LNCAP (cell line): Measurements from ENCODE around the gene AHRR.

ENCODE experiments used
- TF ChIP-seq, protein P1 (sequence below): fragments of 450-650 bp; IDR thresholded peaks from 2 replicates; pipeline ENCODE4 v1.5.1; 2017; ENCODE audit warnings: mild to moderate bottlenecking

The AHRR gene

DNA sequence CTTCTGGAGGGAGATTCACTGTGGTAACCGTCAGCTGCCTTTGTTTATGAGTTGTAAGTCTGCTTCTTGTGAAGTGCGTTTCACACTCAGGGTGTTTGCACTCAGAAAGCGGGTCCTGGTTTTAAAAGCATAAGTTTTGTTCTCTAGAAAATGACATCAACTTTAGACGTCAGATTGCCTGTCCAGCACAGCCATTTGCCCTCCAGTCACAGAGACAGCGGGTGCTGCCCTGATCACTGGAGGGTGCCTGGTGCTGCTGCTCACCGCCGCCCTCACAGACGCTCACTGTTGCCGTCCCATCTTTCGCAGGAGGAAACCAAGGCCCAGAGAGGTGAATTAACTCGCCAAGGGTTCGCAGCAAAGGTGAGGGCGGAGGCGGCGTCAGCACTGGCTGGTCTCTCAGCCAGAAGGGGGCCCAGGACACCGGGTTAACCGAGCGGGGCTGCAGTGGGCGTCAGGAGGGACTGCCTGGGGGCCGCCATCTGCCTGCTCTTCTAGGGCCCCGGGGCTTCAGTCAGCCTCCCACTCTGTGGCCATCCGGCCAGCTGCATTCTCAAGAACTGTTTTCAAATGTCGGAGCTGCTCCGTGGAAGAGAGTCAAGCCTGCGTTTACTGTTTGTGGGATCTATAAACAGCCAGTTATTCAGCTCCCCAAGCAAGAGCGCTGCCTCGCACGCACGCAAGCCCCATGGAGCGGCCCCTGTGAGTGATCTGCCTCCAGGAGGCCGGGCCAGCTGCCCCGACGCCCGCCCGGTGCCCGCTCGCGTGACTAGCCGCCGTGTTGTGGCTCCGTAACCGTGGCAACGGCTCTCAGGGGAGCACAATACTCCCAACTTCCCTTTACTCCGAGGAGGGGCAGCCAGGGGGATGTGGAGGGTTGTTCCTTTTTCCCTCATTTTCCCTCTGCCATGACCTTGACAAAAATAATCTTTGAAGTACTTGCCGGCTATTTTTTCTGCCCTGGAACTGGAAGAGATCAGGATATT, 78.1 kb downstream of the AHRR start:
- TF ChIP-seq, protein P1, sequence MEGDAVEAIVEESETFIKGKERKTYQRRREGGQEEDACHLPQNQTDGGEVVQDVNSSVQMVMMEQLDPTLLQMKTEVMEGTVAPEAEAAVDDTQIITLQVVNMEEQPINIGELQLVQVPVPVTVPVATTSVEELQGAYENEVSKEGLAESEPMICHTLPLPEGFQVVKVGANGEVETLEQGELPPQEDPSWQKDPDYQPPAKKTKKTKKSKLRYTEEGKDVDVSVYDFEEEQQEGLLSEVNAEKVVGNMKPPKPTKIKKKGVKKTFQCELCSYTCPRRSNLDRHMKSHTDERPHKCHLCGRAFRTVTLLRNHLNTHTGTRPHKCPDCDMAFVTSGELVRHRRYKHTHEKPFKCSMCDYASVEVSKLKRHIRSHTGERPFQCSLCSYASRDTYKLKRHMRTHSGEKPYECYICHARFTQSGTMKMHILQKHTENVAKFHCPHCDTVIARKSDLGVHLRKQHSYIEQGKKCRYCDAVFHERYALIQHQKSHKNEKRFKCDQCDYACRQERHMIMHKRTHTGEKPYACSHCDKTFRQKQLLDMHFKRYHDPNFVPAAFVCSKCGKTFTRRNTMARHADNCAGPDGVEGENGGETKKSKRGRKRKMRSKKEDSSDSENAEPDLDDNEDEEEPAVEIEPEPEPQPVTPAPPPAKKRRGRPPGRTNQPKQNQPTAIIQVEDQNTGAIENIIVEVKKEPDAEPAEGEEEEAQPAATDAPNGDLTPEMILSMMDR, result no peak

DNA sequence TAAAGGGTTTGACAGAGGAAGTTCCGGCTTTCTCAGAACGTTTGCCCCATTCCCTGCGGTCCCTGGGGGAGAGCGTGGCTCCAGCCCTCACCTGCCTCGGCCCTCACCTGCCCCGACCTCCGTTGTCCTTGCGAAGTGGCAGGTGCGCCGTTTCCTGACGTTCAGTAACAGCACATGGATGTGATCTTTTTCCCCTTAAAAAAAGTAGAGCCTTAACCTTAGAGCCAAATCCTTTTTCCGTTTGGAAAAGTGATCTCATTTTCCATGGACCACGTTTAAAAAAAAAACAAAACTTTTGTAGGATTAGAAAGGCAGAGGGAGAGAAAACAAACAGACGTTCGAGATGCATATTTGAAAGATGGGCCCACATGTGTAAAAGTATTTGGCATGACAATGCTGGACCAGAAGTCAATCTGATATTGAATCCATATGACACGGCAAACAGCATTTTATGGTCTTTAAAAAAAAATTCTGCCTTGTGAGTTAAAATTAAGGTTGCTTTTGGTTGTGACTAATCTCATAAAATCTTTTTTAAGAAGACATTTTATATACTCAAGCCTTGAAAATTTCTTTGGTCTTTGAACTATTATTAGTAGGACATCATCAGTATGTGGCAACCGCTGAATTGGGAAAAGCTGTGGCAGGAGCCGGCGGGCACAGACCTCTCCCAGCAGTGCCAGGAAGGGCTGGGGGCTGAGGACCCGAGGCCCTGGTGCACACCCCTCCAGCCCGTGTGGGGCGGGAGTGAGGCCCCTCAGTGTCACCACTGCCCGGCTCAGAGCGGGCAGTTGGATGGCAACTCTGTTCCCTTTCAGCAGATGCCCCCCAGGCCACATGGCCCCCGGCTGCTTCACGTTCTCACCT, 79.0 kb downstream of the AHRR start:
- TF ChIP-seq, protein P1, result no peak

DNA sequence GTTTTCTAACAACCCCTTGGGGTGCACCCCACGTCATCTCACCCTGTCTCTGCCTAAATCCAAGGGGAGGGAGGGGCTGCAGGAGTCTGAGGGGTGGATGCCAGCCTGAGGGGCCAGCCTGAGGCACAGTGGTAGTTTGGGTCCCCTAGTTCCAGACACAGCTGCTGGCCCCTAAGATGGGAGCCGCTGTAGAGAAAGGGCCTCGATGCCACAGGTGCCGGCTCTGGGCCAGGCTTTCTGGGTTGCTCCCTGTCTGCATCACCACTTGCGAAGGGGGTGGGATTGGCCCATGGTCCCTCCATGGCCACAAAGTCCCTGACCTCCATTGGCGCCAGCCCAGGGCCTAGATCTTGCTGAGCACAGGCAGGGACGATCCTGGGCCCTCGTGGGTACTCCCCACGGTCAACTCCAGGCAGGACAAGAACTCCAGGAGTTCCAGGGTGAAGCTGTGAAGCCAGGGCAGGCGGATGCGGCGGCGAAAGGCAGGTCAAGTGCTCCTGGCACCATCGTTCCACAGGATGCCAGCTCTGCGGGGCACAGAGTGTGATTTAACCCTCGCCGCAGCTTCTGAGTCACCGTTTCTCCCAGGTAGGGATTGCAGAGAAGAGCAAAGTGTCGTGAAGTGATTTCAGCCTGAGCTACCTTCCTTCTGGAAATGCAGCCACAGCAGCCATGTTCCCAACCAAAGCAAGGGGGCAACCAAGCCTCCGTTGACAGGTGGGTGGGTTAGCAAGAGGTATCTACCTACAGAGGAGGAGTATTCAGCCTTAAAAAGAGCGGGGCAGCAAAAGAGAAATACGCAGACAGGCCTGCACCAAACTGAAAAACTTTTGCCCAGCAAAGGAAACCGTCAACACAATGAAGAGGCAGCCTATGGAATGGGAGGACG, 79.9 kb downstream of the AHRR start:
- TF ChIP-seq, protein P1, result no peak

DNA sequence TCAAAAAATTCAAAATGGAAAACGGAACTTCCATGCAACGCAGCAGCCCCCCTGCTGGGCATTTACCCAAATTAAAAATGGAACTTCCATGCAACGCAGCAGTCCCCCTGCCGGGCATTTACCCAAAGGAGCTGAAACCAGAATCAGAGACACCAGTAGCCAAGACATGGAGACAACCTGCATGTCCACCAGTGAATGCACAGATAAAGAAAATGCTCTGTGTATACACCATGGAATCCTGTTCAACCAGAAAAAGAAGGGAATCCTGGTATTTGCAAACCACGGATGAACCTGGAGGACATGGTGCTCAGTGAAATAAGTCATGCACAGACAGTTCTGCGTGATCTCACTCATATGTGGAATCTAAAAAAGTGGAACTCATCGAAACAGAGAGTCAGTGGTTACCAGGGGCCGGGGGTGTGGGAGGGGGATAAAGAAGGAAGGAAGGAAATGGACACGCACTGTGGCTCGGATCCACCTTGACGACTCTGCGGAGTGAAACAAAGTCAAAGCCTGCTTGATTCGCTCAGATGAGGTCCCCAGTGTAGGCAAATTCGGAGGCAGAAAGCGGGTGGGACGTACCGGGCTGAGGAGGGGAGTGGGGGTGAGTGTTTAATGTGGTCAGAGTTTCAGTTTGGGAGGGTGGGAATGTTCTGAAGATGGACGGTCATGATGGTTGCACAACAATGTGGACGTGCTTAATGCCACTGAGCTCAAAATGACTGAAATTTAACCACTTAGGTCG, 81.3 kb downstream of the AHRR start:
- TF ChIP-seq, protein P1, result no peak

DNA sequence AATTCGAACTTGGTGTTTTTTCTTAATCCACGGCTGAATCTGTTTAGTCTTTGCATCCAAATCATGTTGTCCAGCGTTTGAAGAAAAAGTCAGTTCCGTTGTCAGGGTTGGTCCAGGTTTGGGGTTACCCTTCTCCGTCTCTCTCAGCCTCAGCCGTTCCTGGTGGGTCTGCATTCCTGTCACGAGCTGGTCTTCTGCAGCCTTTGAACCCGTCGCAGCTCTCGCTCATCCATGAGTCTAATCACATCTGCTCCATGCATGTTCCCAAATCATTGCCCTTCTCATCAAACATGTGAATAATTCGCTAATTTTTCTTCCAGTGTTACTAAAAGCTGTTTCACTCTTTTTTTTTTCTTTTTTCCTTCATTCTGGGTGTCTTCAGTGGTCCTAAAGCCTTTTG, 82.5 kb downstream of the AHRR start:
- TF ChIP-seq, protein P1, result no peak

DNA sequence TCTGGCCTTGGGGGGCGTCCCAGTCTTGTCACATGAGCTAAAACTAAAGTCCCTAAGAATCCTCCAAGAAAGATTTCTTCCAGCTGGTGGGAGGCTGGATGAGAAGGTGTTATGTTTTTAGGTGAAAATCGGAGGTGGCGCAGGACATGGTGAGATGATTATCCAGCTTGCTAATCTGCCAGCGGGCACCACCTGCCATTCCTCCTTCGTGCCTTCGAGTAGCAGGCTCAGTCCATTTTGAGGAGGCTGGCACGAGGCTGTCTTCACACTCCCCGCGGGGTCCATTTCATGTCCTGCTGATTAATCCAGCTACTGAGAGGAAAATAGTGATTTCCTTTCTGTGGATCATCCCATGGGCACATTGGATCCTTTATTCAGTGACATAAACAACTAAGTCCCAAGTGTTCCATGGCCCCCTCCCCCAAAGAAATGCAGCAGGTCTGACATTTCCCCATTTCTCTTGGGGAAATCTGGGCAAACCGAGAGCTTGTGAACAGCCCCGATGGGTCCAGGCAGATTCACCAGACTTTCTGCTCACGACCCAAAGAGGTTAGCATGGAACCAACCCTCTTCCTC, 83.2 kb downstream of the AHRR start:
- TF ChIP-seq, protein P1, result no peak
